BLaER1 treated with 17β-estradiol and CSF1 and Interleukin-3, amounts not matched to agents 10 nM and 100 nM (cell line): Measurements from ENCODE around the gene GRIK1.

Experiments
- H3K27ac ChIP-seq, 11 experiments: shearing (Covaris generic); formaldehyde crosslinking; 2 replicates each; pipeline ENCODE4 v1.8.1; 2022
- H3K27me3 ChIP-seq, 11 experiments: shearing (Covaris generic); formaldehyde crosslinking; 2 replicates each; pipeline ENCODE4 v1.8.1; 2022
- H3K36me3 ChIP-seq, 11 experiments: shearing (Covaris generic); formaldehyde crosslinking; 2 replicates each; pipeline ENCODE4 v1.8.1; 2022
- H3K4me1 ChIP-seq, 10 experiments: shearing (Covaris generic); formaldehyde crosslinking; 2 replicates each; pipeline ENCODE4 v1.8.1; 2022
- H3K4me2 ChIP-seq, 11 experiments: shearing (Covaris generic); formaldehyde crosslinking; 2 replicates each; pipeline ENCODE4 v1.8.1; 2022
- H3K4me3 ChIP-seq, 10 experiments: shearing (Covaris generic); formaldehyde crosslinking; 2 replicates each; pipeline ENCODE4 v1.8.1; 2022
- H3K9ac ChIP-seq, 11 experiments: shearing (Covaris generic); formaldehyde crosslinking; 2 replicates each; pipeline ENCODE4 v1.8.1; 2022
- H3K9me3 ChIP-seq, 11 experiments: shearing (Covaris generic); formaldehyde crosslinking; replicated peaks in 1 of 11; 2 replicates each; pipeline ENCODE4 v1.8.1; 2022
- H4K20me1 ChIP-seq, 11 experiments: shearing (Covaris generic); formaldehyde crosslinking; 2 replicates each; pipeline ENCODE4 v1.8.1; 2022
- Cebpa-rat ChIP-seq, 11 experiments: shearing (Covaris generic); IDR thresholded peaks; 2 replicates each; pipeline ENCODE4 v1.8.1; 2022

The GRIK1 gene

GRCh38 chr21:29670228-29670627, 269.6 kb downstream of the GRIK1 start:
- Histone ChIP-seq H3K4me1 (peaks cover 4 to 25% (median 13%) of the 10 kb centered on the region in 10 experiments; a peak in 17 of 20 replicates), H3K27ac (no peak overlapping the region)
- TF ChIP-seq Cebpa-rat (IDR thresholded peaks at IDR 0.05): no peak

DNA sequence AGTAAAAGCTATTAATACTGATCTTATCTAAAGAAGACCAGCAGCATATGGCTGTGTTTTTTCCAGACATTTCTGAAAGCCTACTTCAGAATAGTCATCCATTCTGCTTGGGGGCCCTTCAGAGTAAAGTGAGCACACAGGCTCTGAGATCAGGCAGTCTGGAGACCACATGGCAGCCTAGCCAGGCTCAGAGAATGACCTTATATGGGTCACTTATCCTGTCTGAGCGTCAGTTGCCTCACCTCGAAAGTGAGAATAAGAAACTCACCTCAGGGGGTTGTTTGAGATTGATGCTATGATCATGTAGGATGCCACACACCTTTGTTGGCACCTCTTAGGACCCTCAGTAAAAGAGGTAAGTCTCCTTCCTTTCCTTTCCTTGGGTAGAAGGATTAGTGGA, 270.4 kb downstream of the GRIK1 start:
- Histone ChIP-seq H3K4me1 (peaks cover 2 to 25% (median 9%) of the 10 kb centered on the region in 10 experiments; a peak in 17 of 20 replicates), H3K36me3 (no peaks in the 10 kb centered on the region), H3K27ac (no peak overlapping the region), H3K4me3 (no peak overlapping the region), H4K20me1 (no peaks in the 10 kb centered on the region), H3K4me2 (no peak overlapping the region), H3K9me3 (0 out of 22 replicates have a peak, but pooled peaks cover 0 to 1% (median 0%) of the 10 kb centered on the region in 11 experiments), H3K9ac (no peak overlapping the region), H3K27me3 (no peaks in the 10 kb centered on the region)
- no peak for TF ChIP-seq Cebpa-rat (IDR thresholded peaks at IDR 0.05)

More at GRCh38 chr21:29670228-29670627, 269.6 kb downstream of the GRIK1 start:
- Histone ChIP-seq H3K4me3 (no peak overlapping the region), H4K20me1 (no peaks in the 10 kb centered on the region), H3K9me3 (0 out of 22 replicates have a peak, but pooled peaks cover 0 to 4% (median 0%) of the 10 kb centered on the region in 11 experiments), H3K36me3 (no peaks in the 10 kb centered on the region), H3K9ac (no peak overlapping the region), H3K4me2 (no peak overlapping the region), H3K27me3 (no peaks in the 10 kb centered on the region)

DNA sequence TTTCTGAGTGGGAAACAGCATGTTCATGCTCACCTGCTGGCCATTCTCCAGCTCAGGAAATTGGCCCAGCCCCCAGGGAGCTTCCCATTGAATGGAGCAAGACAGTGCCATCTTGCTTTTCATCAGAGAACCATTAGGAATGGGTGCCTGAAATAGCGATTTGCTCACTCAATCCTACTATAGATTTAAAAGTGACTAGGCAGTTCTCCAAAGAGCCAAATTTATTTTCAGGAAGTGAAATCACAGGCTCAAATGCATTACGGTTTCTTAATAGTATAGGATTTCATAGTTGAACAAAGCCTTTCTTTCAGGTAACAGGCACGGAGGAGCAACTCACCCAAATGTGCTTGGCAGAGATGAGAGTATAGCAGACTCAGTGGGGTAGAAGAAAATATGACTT, 272.1 kb downstream of the GRIK1 start:
- Histone ChIP-seq H3K9ac (no peak overlapping the region), H4K20me1 (no peaks in the 10 kb centered on the region), H3K4me1 (peaks cover 0 to 27% (median 7%) of the 10 kb centered on the region in 10 experiments; a peak in 11 of 20 replicates), H3K36me3 (no peaks in the 10 kb centered on the region), H3K27me3 (no peaks in the 10 kb centered on the region), H3K27ac (peak overlapping the region in 3 of 11 experiments; percentile 24 to 48 (median 39); a peak in 4 of 22 replicates), H3K9me3 (no peaks in the 10 kb centered on the region), H3K4me2 (peak overlapping the region in 5 of 11 experiments; percentile 43 to 77 (median 62); a peak in 9 of 22 replicates), H3K4me3 (no peak overlapping the region)
- no peak for TF ChIP-seq Cebpa-rat (IDR thresholded peaks at IDR 0.05)

DNA sequence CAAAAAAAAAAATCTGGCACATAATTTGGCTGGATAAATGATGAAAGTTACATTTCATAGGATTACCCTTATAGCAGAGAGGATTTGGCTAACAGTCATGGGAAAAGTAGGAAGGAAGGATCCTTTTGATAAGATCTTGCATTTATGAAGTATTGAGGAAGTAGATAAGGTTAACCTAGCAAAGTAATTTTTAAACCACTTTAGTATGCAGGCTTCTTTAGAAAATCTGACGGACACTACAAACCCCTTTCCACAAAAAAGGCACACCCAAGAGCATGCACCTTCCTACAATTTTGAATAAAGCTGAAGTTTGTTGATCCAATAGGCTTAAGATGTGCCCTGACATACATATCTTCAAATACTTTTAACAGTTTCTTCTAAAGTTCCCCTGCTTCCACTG, 275.2 kb downstream of the GRIK1 start:
- Histone ChIP-seq H3K4me1 (peaks cover 0 to 27% (median 7%) of the 10 kb centered on the region in 10 experiments; a peak in 11 of 20 replicates), H3K9ac (no peak overlapping the region), H3K36me3 (no peaks in the 10 kb centered on the region; a peak in 1 of 22 replicates), H4K20me1 (no peaks in the 10 kb centered on the region), H3K4me2 (peak overlapping the region in 3 of 11 experiments; percentile 2 to 36 (median 22); a peak in 5 of 22 replicates), H3K27me3 (no peaks in the 10 kb centered on the region), H3K9me3 (peaks cover 0 to 10% (median 0%) of the 10 kb centered on the region in 11 experiments; a peak in 5 of 22 replicates), H3K4me3 (no peak overlapping the region), H3K27ac (no peak overlapping the region)
- TF ChIP-seq Cebpa-rat (IDR thresholded peaks at IDR 0.05): no peak

- no peak for TF ChIP-seq Cebpa-rat (IDR thresholded peaks at IDR 0.05)
- no peak overlapping the region for H3K4me3 ChIP-seq
- no peak overlapping the region for H3K4me2 ChIP-seq
- peaks cover 0 to 33% (median 11%) of the 10 kb centered on the region in 10 experiments; a peak in 13 of 20 replicates for H3K4me1 ChIP-seq
- no peak overlapping the region for H3K27ac ChIP-seq
- H4K20me1 ChIP-seq: no peaks in the 10 kb centered on the region
- no peaks in the 10 kb centered on the region; a peak in 1 of 22 replicates for H3K36me3 ChIP-seq
- no peak overlapping the region for H3K9ac ChIP-seq
- no peaks in the 10 kb centered on the region for H3K27me3 ChIP-seq
- peaks cover 0 to 16% (median 0%) of the 10 kb centered on the region in 11 experiments; a peak in 5 of 22 replicates for H3K9me3 ChIP-seq
Observed at GRCh38 chr21:29661672-29662442, 277.9 kb downstream of the GRIK1 start.

GRCh38 chr21:29660047-29660720, 279.6 kb downstream of the GRIK1 start:
- H3K4me1 ChIP-seq: peaks cover 0 to 48% (median 22%) of the 10 kb centered on the region in 10 experiments; a peak in 13 of 20 replicates
- H3K4me2 ChIP-seq: no peak overlapping the region
- peaks cover 0 to 24% (median 0%) of the 10 kb centered on the region in 11 experiments; a peak in 5 of 22 replicates for H3K9me3 ChIP-seq
- no peak overlapping the region for H3K4me3 ChIP-seq
- H3K36me3 ChIP-seq: no peaks in the 10 kb centered on the region; a peak in 1 of 22 replicates
- TF ChIP-seq Cebpa-rat (IDR thresholded peaks at IDR 0.05): no peak
- H4K20me1 ChIP-seq: no peaks in the 10 kb centered on the region
- H3K9ac ChIP-seq: no peak overlapping the region
- H3K27ac ChIP-seq: no peak overlapping the region
- H3K27me3 ChIP-seq: no peaks in the 10 kb centered on the region

DNA sequence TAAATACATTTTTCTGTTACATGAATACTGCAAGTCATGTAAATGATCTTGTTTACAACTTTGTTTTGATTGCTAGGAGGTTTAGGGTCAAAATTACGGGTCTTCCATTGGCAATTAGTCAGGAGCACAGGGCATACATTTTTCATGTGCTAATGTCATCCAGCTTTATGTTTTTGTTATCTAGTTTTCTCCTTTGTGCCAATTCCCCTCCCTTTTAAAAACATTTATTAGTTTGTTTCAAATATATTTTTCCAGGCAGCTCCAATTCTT, 280.9 kb downstream of the GRIK1 start:
- no peak overlapping the region for H3K9ac ChIP-seq
- no peak for TF ChIP-seq Cebpa-rat (IDR thresholded peaks at IDR 0.05)
- H3K27ac ChIP-seq: peak overlapping the region in 4 of 11 experiments; percentile 35 to 93 (median 85); a peak in 6 of 22 replicates
- no peak overlapping the region for H3K4me3 ChIP-seq
- H3K4me2 ChIP-seq: peak overlapping the region in 3 of 11 experiments; percentile 69 to 86 (median 82); a peak in 5 of 22 replicates
- H3K4me1 ChIP-seq: peaks cover 0 to 52% (median 22%) of the 10 kb centered on the region in 10 experiments; a peak in 13 of 20 replicates
- H3K36me3 ChIP-seq: no peaks in the 10 kb centered on the region; a peak in 1 of 22 replicates
- no peaks in the 10 kb centered on the region for H3K27me3 ChIP-seq
- peaks cover 0 to 27% (median 0%) of the 10 kb centered on the region in 11 experiments; a peak in 5 of 22 replicates for H3K9me3 ChIP-seq
- no peaks in the 10 kb centered on the region for H4K20me1 ChIP-seq

DNA sequence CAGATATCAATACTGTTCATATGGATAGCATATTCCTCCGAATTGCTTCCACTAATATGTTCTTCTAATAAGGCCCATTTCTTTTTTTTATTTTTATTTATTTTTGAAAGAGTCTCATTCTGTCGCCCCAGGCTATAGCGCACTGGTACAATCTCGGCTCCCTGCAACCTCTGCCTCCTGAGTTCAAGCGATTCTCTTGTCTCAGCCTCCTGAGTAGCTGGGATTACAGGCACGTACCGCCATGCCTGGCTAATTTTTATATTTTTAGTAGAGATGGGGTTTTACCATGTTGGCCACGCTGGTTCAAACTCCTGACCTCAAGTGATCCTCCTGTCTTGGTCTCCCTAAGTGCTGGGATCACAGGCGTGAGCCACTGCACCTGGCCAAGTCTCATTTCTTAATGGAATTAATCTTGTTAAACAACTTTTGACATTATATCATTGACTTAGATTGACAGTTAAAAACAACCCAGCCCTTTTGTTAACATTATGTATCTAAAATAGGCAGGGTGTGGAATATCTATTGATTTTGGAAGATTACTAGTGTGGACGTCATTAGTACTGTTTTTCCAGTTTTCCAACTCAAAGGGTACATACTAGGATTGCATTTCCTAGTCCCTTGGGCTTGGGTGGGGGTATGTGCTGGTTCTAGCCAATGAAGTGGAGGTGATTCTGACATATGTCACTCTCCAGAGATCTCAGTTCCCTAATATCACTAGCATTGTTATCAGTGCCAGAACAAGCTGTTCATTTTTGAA, 281.4 kb downstream of the GRIK1 start:
- no peaks in the 10 kb centered on the region for H4K20me1 ChIP-seq
- TF ChIP-seq Cebpa-rat (IDR thresholded peaks at IDR 0.05): no peak
- H3K36me3 ChIP-seq: no peaks in the 10 kb centered on the region; a peak in 1 of 22 replicates
- peaks cover 0 to 27% (median 0%) of the 10 kb centered on the region in 11 experiments; a peak in 5 of 22 replicates for H3K9me3 ChIP-seq
- H3K27me3 ChIP-seq: no peaks in the 10 kb centered on the region
- H3K27ac ChIP-seq: peak overlapping the region in 5 of 11 experiments; percentile 78 to 93 (median 88); a peak in 8 of 22 replicates
- H3K4me1 ChIP-seq: peaks cover 0 to 56% (median 22%) of the 10 kb centered on the region in 10 experiments; a peak in 13 of 20 replicates
- H3K9ac ChIP-seq: no peak overlapping the region
- H3K4me3 ChIP-seq: no peak overlapping the region
- peak overlapping the region in 4 of 11 experiments; percentile 69 to 86 (median 82); a peak in 8 of 22 replicates for H3K4me2 ChIP-seq
